HG02973 (cell line): ENCODE data around the gene ERMP1.
"Not testable (repeated sequence)": the region's sequence is repeated elsewhere in the genome, so short reads cannot be mapped to it uniquely, and the experiment has no call there.

ENCODE experiments used
- ATAC-seq: cut with Tn5 transposase; IDR thresholded peaks from one replicate; pipeline ENCODE4 v1.9.1; 2021; ENCODE audit warnings: moderate library complexity; ENCODE audit not compliant: unreplicated experiment

The ERMP1 gene

GRCh38 chr9:5825223-5825622 lies 7.7 kb downstream of the ERMP1 start:
- no peak for ATAC-seq

- no peak for ATAC-seq
These were observed 12.5 kb downstream of the ERMP1 start for GRCh38 chr9:5820425-5820824.

DNA sequence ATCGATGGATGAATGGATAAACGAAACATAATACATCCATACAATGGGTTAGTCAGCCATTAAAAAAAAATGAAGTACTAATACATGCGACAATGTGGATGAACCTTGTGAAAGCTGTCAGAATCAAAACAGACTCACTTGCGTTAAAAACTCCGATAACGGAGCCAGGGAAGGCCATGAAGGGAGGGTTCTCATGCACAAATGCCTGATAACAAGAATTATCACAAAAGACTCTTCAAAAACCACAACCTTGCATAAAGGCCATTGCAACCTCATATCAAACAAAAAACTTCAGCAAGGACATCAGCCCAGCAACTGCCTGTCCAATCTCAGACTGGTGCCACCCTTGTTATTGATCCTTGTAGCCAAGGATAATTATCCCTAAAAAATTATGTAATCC lies 13.7 kb downstream of the ERMP1 start:
- no peak for ATAC-seq

- no peak for ATAC-seq
These were observed 14.3 kb downstream of the ERMP1 start for GRCh38 chr9:5818424-5819142.

- ATAC-seq = no peak
These were observed 15.1 kb downstream of the ERMP1 start for GRCh38 chr9:5817862-5818261.

DNA sequence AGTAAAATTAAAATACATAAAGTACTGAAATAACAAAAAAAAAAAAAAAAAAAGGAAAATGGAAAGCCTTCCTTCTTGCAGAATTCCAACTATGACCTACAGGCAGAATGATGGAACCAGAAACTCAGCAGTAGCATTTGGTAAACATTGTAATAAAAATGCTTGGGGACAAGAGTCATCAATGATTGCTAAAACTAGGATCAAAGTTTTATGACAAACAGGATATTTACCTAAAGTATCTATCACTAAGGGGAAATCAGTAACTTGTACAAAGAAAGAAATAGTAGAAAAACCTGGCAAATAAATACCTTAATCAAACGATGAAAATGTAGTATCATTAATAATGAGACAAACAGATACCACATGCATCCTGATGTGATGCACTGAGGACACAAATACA lies 17.5 kb downstream of the ERMP1 start:
- no peak for ATAC-seq

DNA sequence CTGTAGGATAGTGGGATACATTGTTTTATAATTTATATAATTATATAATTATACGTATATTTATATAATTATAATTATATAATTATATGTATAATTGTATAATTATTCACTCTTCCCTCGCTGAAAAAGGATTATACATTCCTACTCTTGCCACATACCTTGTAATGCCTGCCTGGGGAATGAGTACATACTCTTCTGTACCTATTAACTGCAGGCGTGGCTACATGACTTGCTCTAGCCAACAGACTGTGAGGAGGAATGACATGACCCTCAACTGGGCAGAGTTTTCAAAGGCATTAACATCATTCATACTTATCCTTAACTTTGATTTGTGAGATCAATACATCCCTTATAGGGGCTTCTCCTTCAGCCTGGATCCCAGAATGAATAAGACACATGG lies 19.1 kb downstream of the ERMP1 start:
- ATAC-seq = no peak

- no peak for ATAC-seq
These were observed 21.2 kb downstream of the ERMP1 start for GRCh38 chr9:5811751-5812150.

GRCh38 chr9:5805478-5805877 lies 27.4 kb downstream of the ERMP1 start:
- no peak for ATAC-seq

DNA sequence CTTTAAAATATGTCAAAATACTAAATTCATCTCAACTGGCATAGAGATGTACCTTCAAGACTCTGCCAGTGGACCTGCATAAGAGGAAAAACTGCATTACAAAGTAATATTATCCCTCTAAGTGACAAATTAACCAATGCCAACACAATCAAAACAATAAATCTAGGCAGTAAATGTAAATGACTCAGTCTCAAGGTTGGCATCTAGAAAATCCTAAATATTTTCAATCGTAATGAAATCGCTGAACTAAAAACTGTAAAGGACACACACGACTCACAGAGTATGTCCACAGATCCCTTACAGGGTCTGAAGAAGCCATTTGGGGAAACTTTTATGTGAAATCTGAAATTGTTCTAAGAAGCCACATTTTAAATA lies 31.2 kb downstream of the ERMP1 start:
- no peak for ATAC-seq

DNA sequence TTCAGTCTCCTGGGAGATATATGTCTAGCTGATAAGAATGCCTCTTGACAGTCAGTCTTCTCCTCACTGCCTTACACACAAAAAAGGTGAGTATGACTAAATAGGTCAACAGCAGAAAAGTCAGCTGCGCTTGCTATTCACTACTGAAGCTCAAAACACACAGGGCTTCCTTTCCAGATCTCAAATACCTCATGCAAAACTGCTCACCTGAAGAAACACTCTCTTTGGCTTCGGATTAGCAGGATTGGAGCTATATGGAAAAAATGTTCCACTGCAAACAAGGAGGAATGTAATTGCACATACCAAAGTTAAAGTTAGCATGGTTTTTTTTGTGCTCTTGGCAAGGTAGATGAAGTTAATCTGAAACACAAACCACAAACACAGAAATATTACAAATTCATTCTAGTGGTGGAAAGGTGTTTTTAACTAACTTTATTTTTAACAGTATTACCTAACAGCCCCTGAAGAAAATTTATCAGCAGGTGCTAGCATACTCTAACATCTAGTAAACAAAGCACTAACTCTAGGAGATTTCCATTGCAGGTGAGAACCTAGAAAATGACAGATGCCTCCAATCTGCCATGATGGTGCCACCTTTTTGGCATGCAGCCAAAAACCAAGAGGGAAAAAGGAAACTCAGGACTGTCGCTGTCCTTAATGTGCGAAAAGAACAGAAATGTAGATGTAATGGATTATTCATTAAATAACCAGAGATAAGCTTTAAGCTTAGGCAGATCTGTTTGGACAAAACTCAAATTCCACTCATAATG lies 31.8 kb downstream of the ERMP1 start:
- no peak for ATAC-seq

DNA sequence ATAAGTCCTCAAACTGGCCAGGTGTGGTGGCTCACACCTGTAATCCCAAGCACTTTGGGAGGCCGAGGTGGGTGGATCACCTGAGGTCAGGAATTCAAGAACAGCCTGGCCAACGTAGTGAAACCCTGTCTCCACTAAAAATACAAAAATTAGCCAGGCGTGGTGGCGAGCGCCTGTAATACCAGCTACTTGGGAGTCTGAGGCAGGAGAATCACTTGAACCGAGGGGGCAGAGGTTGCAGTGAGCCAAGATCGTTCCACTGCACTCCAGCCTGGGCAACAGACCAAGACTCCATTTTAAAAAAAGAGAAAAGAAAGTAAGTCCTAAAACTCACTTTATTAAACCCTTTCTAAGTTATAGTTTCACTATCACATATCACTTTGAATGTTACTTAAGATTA lies 32.5 kb downstream of the ERMP1 start:
- ATAC-seq = not testable (repeated sequence)

GRCh38 chr9:5799314-5799713 lies 33.6 kb downstream of the ERMP1 start:
- ATAC-seq = no peak

DNA sequence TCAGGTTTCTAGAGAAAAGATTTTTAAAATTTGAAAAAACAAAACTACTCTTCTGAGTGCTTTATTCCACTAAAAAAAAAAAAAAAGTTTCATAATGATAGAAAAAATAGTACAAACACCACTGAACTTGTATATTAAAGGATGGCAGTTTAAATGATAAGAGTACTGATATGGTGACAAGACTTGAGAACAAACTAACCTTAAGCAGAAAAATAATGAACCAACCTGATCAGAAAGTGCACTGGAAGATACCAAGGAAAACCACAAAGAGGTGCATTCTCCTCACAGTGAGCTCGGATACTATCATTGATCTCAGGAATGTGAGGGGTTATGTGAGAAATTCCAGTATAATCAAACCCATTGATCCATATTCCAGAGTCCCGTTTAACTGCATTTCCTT lies 34.3 kb downstream of the ERMP1 start:
- ATAC-seq = no peak

GRCh38 chr9:5796298-5796697 lies 36.6 kb downstream of the ERMP1 start:
- no peak for ATAC-seq

GRCh38 chr9:5793812-5794211 lies 39.1 kb downstream of the ERMP1 start:
- ATAC-seq = no peak

GRCh38 chr9:5791870-5792269 lies 41.0 kb downstream of the ERMP1 start:
- no peak for ATAC-seq

- ATAC-seq = no peak
These were observed 42.0 kb downstream of the ERMP1 start for GRCh38 chr9:5790923-5791322.

DNA sequence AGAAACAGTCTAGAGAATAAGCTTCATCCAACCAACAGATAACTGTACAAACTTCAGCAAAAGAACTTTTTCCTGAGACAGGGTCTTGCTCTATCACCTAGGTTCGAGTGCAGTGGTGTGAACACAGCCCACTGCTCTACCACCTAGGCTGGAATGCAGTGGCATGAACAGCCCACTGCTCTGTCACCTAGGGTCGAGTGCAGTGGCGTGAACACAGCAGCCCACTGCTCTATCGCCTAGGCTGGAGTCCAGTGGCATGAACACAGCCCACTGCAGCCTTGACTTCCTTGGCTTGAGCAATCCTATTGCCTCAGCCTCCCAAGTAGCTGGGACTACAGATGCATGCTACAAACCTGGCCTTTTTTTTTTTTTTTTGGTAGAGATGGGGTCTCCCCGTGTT lies 43.4 kb downstream of the ERMP1 start:
- ATAC-seq = no peak

DNA sequence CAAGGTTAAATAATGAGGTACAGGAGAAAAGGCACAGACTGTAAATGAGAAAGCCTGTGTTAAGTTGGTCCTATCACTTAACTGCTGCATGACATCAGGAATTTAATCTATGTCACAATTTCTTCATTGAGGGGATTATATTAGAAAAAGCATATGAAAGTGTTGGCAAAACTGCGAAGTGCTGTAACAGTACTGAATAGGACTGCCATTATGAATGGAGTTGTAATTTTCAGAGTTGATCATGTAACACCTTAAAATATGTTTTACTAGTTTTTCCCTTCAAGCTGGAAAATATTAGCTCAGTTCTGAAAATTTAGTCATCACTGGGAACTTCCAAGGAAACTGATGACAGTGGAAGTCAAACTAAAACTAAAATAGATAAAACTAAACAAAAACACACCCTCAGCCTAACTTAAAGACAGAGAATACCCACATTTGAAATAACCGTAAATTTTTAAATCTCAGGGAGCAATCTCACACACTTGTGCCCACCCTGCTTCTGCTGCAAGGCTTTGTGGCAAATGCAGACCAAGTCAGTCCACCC lies 45.1 kb downstream of the ERMP1 start:
- no peak for ATAC-seq

- no peak for ATAC-seq
These were observed 45.7 kb downstream of the ERMP1 start for GRCh38 chr9:5787220-5787619.

DNA sequence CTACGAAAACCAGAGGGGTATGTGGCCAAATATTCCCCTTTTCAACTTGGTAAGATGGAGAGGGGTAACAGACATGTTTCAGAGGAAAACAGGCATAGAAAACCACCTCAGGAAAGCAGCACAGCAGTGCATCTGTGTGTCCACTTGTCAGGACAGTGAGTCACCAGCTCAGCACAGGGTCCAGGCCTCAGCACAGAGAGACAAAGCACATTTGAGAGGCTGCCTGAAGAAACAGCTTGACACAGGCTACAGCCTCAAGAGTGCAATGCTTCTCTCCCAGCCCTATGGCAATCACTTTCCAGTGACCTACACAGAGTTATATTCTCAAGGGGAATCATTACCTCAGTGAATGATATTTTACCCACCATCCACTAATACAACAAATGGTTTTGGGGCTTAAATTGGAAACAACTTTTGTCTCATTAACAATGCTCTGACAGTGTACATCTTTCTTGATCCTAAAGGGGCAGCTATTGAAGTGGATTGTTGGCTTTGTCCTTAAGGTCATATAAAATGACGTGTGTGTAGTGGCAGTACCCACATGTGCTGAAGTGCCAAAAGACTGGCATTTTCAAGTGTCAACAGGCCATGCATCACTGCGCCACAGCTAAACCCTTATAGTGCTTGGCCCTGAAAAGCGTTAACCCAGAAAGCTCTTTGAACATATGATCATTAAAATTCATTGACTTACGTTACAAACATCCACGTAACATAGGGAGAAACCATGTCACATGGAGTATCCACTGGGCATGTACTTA lies 46.4 kb downstream of the ERMP1 start:
- no peak for ATAC-seq
